Fibroblast of lung (primary cell): ENCODE results near the gene WAC. TPM values are rescaled to one million over a fixed set of nuclear protein-coding genes. Genes with fewer than 3 reads are reported as not detected.

ENCODE experiments used
- DNase-seq, 2 donors: peaks; one replicate each; pipeline versions ENCODE4 v3.0.0 to v3.0.0-alpha.2; 2010; ENCODE audit warnings: low read depth in 2 of 2
- H2AFZ ChIP-seq: 2 replicates; pipeline ENCODE4 v1.5.1; 2012; ENCODE audit warnings: low read length, control low read depth, inconsistent platforms
- H3K27ac ChIP-seq: 2 replicates; pipeline ENCODE4 v1.5.1; 2011; ENCODE audit warnings: low read length, control low read depth; ENCODE audit not compliant: insufficient read depth
- H3K27me3 ChIP-seq: 2 replicates; pipeline ENCODE4 v1.5.1; 2011; ENCODE audit warnings: mild to moderate bottlenecking, low read length; ENCODE audit not compliant: control insufficient read depth, insufficient read depth
- H3K36me3 ChIP-seq: 2 replicates; pipeline ENCODE4 v1.5.1; 2011; ENCODE audit warnings: low read length; ENCODE audit not compliant: control insufficient read depth, insufficient read depth
- H3K4me1 ChIP-seq: 2 replicates; pipeline ENCODE4 v1.5.1; 2011; ENCODE audit warnings: low read length; ENCODE audit not compliant: control insufficient read depth, insufficient read depth; ENCODE audit errors: extremely low read depth
- H3K4me2 ChIP-seq: 2 replicates; pipeline ENCODE4 v1.5.1; 2011; ENCODE audit warnings: low read length, control low read depth; ENCODE audit not compliant: insufficient read depth; ENCODE audit errors: extremely low read depth
- H3K4me3 ChIP-seq, 4 experiments: fragments of 200-600 bp in 1 of 4; sonication (generic) in 1 of 4; replicated peaks in 1 of 4; 2 replicates each; pipeline ENCODE4 v1.5.1; 2011 to 2016; ENCODE audit warnings: low read length in 4 of 4, low read depth in 3 of 4, mild to moderate bottlenecking in 3 of 4, control low read depth in 2 of 4, inconsistent platforms in 1 of 4, mixed read lengths in 1 of 4; ENCODE audit not compliant: insufficient read depth in 1 of 4; ENCODE audit errors: control extremely low read depth in 1 of 4
- H3K79me2 ChIP-seq: 2 replicates; pipeline ENCODE4 v1.5.1; 2012; ENCODE audit warnings: mild to moderate bottlenecking, low read length, inconsistent platforms; ENCODE audit not compliant: control insufficient read depth, insufficient read depth
- H3K9ac ChIP-seq: 2 replicates; pipeline ENCODE4 v1.5.1; 2011; ENCODE audit warnings: mild to moderate bottlenecking, low read length, control low read depth; ENCODE audit not compliant: insufficient read depth
- H3K9me3 ChIP-seq: 2 replicates; pipeline ENCODE4 v1.5.1; 2012; ENCODE audit warnings: low read depth, low read length; ENCODE audit not compliant: control insufficient read depth, insufficient read depth
- H4K20me1 ChIP-seq: 2 replicates; pipeline ENCODE4 v1.5.1; 2011; ENCODE audit warnings: low read length; ENCODE audit not compliant: control insufficient read depth, insufficient read depth; ENCODE audit errors: extremely low read depth
- CTCF ChIP-seq, 2 donors: IDR thresholded peaks in 1 of 2; conservative IDR thresholded peaks in 1 of 2; 1 replicate in 1 of 2; 2 replicates in 1 of 2; pipeline ENCODE4 v1.5.1; 2011 to 2012; ENCODE audit warnings: low read length in 2 of 2, control low read depth in 1 of 2, inconsistent platforms in 1 of 2, low read depth in 1 of 2, mild to moderate bottlenecking in 1 of 2
- EZH2 ChIP-seq: IDR thresholded peaks from 2 replicates; pipeline ENCODE4 v1.5.1; 2012; ENCODE audit warnings: low read length, control low read depth, mild to moderate bottlenecking; ENCODE audit errors: missing control alignments
- polyA plus RNA-seq, 2 donors: library from polyadenylated mRNA; depleted of rRNA in 1 of 2; stranded (reverse) in 1 of 2; unstranded in 1 of 2; fragments of >200 nt; gene quantifications; 2 replicates each; pipeline ENCODE4 v1.2.1, GENCODE V29; 2011 to 2012; ENCODE audit warnings: missing spikeins in 1 of 2
- total RNA-seq: library from RNA; depleted of rRNA; stranded (reverse); fragments of >200 nt; gene quantifications from 2 replicates; pipeline ENCODE4 v1.2.1, GENCODE V29; 2014

The WAC gene
- total and polyA plus RNA-seq, 2 donors (not counting 1 experiment from before 2014, with no cell fraction given): 65.7 to 94.2 TPM

- Histone ChIP-seq H2AFZ (no peak overlapping the region), H3K36me3 (no peaks in the 10 kb centered on the region), H3K4me3 (no peak overlapping the region), H3K27me3 (no peaks in the 10 kb centered on the region), H3K27ac (no peak overlapping the region), H3K9me3 (no peaks in the 10 kb centered on the region), H3K4me1 (no peaks in the 10 kb centered on the region), H3K9ac (no peak overlapping the region), H3K79me2 (no peaks in the 10 kb centered on the region), H3K4me2 (no peak overlapping the region), H4K20me1 (no peaks in the 10 kb centered on the region)
- TF ChIP-seq EZH2 (no peak), CTCF (conservative IDR thresholded peaks at IDR 0.05 in 1 of 2, IDR thresholded peaks at IDR 0.05 in 1 of 2; ENCODE audit: low read depth in 1 of 2, low read length in 2 of 2) (no peak)
- DNase-seq: no peak
Measured at GRCh38 chr10:28640551-28640950, 107.6 kb downstream of the WAC start.

GRCh38 chr10:28644647-28645046 lies 111.7 kb downstream of the WAC start:
- H3K36me3 ChIP-seq: no peaks in the 10 kb centered on the region
- no peaks in the 10 kb centered on the region for H4K20me1 ChIP-seq
- H3K9ac ChIP-seq: no peak overlapping the region
- H3K4me1 ChIP-seq: no peaks in the 10 kb centered on the region
- TF ChIP-seq EZH2 (no peak), CTCF (conservative IDR thresholded peaks at IDR 0.05 in 1 of 2, IDR thresholded peaks at IDR 0.05 in 1 of 2; ENCODE audit: low read depth in 1 of 2, low read length in 2 of 2) (no peak)
- H3K79me2 ChIP-seq: no peaks in the 10 kb centered on the region
- no peaks in the 10 kb centered on the region for H3K27me3 ChIP-seq
- H2AFZ ChIP-seq: no peak overlapping the region
- H3K4me2 ChIP-seq: no peak overlapping the region
- no peak for DNase-seq
- no peaks in the 10 kb centered on the region for H3K9me3 ChIP-seq
- no peak overlapping the region for H3K4me3 ChIP-seq
- H3K27ac ChIP-seq: no peak overlapping the region

- Histone ChIP-seq H3K4me2 (no peak overlapping the region), H2AFZ (no peak overlapping the region), H3K4me3 (no peak overlapping the region), H3K36me3 (no peaks in the 10 kb centered on the region), H3K4me1 (no peaks in the 10 kb centered on the region), H3K9me3 (no peaks in the 10 kb centered on the region), H3K27me3 (no peaks in the 10 kb centered on the region), H3K9ac (no peak overlapping the region), H4K20me1 (no peaks in the 10 kb centered on the region), H3K27ac (no peak overlapping the region), H3K79me2 (no peaks in the 10 kb centered on the region)
- TF ChIP-seq CTCF (conservative IDR thresholded peaks at IDR 0.05 in 1 of 2, IDR thresholded peaks at IDR 0.05 in 1 of 2; ENCODE audit: low read depth in 1 of 2, low read length in 2 of 2) (no peak), EZH2 (no peak)
- DNase-seq: no peak
Measured at GRCh38 chr10:28652106-28652505, 119.2 kb downstream of the WAC start.
